GM18507 (cell line): Measurements from ENCODE around the gene KCNG3.

Experiments used
- DNase-seq: peaks from one replicate; pipeline ENCODE4 v3.0.0; 2011; ENCODE audit warnings: low read depth; ENCODE audit not compliant: insufficient read length; ENCODE audit errors: extremely low spot score
- FAIRE-seq: peaks from 2 replicates; lab custom pipeline; 2011; peaks lifted over from hg19 to GRCh38; lab: Jason Lieb, UNC

Gene KCNG3

DNA sequence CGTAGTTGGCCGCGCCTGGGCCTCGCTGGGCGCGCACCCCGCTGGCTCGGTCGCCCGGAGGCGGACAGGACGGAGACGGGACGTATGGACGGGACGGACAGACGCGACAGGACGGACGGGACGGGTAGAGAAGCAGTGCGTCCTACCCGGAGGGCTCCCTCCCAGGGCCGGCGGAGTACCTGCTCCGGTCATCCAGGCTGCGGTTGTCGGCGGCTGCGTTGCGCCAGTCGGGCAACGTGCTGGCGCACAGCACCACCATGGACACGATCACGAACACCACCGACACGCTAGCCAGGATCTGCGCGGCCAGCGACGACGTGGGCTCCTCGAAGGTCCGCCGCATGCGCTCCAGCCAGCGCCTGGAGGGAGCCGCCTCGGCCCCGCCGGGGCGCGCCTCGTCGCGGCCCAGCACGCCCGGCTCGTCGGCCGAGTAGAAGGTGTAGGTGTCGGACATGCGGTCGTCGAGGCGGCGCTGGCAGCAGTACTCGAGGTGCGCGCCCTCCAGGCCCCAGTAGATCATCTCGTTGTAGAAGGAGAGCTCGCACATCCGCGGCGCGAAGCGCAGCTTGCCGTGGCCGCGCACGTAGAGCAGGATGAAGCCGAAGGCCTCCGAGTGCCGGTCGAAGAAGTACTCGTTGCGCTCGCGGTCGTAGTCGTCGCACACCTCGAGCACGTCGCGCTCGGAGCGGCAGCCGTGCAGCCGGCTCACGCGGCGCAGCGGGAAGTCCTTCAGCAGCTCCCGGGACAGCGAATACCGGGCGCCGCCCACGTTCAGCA is 903 bp downstream of the KCNG3 start:
- DNase-seq (no peak), FAIRE-seq (no peak)

DNA sequence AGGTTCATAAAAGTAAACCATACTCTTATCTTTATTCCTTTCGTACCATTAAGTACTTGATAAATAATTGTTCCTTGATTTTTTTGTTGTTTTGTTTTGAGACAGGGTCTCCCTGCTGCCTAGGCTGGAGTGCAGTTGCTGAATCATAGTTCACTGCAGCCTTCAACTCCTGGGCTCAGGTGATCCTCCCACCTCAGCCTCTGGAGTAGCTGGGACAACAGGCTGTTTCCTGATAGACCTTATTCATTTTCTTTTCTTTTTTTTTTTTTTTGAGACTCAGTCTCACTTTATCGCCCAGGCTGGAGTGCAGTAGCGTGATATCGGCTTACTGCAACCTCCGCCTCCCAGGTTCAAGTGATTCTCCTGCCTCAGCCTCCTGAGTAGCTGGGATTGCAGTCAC is 5.5 kb downstream of the KCNG3 start:
- FAIRE-seq (no peak), DNase-seq (no peak)

DNA sequence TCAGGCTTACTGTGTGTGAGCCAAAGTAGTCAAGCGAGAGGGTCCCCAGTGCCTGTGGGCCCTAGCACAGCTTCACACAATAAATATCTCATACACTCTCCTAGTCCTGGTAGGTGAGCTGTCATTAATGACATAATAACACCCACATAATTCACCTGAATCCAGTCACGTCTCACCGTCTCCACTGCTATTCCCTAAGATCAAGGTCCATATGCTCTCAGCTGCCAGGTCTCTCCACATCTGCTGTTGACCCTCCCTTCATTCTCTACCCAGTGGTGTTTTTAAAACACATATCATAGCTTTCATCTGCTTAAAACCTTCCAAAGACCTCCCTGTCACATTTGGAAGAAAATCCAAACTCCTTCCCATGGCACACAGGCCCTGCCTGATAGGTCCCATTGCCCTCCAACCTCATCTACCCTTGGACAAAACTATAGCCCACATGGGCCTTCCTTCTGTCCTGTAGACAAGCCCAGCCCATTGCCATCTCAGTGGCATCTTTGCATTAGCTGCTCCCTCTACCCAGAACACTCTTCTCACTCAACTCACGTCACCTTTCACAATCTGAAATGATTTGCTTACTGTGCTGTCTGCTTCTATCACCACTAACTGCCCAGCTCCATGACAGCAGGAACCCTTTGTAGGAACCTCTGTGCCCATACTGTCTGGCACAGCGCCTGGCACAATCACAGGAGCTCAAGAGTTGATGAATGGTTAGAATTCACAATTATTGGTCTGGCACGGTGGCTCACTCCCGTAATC is 7.5 kb downstream of the KCNG3 start:
- FAIRE-seq (no peak), DNase-seq (no peak)

DNA sequence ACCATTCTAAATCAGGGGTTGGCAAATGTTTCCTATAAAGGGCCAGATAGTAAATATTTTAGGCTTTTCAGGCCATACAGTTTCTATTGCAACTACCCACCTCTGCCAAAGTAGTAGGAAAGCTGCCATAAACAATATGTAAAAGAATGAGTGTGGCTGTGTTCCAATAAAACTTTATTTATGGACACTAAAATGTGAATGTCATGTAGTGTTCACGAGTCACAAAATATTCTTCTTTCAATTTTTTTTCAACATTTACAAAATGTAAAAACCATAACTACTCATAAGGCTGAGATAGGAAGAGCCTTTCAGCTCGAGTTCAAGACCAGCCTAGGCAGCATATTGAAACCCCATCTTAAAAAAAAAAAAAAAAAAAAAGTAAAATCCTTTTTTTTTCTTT is 13.4 kb downstream of the KCNG3 start:
- FAIRE-seq, result no peak
- no peak for DNase-seq

DNA sequence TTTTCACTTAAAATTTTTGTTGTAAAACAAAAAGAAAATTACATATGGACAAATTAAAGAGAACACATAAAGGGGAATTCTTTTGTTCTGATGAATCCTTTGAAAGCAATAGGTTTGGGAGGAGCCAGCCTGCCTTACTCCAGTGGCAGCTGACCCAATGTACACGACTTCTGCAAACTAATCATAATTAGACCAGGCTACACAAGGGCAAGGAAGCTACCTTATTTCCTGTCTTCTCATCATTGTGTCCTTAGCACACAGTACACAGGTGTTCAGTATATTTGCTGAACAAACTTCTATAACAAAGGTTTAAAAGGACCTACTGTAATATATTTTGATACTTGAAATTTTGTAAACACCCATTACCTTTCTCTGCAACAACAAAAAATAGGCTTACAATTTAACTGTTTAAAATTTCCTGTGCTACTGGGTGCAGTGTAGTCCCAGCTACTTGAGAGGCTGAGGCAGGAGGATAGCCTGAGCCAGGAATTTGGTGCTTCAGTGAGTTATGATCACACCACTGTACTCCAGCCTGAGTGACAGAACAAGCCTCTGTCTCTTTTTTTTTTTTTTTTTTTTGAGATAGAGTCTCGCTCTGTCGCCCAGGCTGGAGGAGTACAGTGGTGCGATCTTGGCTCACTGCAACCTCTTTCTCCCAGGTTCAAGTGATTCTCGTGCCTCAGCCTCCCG is 18.9 kb downstream of the KCNG3 start:
- no peak for FAIRE-seq
- DNase-seq, result no peak

DNA sequence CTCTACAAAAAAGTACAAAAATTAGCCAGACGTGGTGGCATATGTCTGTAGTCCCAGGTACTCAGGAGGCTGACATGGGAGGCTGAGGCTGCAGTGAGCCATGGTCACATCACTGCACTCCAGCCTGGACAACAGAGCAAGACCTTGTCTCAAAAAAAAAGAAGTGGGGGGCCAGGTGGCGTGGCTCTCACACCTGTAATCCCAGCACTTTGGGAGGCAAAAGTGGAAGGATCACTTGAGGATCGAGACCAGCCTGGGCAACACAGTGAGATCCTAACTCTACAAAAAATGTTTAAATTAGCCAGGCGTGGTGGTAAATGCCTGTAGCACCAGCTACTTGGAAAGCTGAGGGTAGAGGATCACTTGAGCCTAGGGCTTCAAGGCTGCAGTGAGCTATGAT is 23.1 kb downstream of the KCNG3 start:
- DNase-seq, result no peak
- no peak for FAIRE-seq

DNA sequence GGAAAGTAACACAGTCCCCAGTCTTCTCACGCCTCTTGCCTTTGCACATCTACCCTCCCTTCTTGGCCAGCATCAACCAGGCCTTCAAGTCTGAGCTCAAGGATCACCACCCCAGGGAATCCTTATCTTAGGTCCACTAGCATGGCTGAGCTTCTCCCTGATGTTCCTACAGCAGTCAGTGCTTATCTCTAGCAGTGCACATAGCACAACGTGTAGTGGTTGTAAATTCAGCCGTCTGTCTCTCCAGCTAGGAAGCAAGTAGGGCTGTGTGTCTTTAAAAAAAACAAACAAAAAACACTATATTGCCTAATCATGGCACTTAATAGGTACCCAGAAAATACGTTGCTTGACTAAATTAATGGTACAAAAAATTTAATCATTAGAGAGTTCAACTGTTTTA is 29.2 kb downstream of the KCNG3 start:
- no peak for DNase-seq
- no peak for FAIRE-seq

DNA sequence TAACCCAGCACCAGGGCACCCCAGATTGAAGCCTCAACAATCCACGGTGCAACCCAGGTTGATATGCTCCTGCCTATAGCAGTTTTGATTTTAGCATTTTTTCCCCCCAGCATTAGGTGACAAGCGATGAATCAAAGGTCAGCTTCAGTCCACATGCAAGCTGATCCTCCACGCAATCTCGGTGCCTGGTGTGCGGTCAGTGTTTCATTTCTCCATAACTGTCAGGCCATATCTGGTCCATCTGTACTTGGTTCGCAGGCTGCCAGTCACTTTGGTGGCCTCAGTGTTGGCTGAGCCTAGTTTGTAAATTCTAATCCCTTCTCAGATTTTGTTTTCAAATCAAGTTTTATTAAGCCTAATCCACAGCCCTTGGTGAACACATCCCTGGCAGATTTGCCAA is 30.2 kb downstream of the KCNG3 start:
- no peak for DNase-seq
- FAIRE-seq, result no peak

DNA sequence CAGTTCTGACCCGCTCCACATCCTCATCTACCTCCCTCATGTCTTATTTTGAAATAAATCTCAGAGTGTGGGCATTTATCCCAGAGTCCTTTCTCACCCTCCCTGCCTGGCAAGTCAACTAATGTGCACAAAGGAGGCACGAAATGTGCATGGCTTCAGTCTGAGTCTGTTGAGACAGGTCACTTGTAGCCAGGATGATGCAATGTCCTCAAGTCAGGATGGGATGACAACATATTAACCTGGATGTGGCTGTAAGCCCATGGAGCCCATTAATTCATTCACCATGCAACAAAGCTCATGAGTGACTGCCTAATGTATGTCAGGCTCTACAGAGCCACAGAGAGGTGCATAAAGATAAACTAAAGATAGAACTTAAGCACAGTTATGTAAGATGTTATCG is 34.5 kb downstream of the KCNG3 start:
- FAIRE-seq (no peak), DNase-seq (no peak)

DNA sequence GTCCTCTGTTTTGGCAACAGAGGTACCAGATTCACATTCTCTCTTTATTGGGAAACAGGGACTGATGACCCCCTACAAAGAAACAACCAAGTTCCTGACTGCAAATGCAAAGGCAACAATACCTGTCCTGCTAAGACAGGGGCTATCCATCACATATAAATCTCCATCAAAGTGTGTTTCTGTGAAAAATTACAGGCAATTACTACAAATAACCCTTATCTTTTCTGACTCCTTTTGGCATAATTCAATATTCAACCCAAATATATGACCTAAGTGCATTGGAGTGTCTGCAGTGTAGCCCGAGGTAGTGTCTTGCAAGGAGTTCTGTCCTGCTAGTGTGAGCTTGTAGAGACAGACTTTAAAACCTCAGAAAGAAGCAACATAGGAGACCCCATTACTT is 35.4 kb downstream of the KCNG3 start:
- FAIRE-seq, result no peak

DNA sequence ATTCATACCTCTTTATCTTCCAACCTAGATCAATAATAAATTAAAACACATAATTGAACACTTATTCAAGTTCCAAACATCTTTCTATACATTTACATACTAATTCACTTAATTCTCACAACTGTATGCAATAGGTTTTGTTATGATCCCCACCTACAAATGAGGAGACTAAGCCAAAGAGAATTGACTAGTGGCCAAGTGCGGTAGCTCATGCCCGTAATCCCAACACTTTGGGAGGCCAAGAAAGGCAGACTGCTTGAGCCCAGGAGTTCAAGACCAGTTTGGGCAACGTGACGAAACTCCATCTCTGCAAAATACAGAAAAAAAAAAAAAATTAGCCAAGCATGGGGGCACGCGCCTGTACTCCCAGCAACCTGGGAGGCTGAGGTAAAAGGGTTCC is 36.8 kb downstream of the KCNG3 start:
- DNase-seq, result no peak
- no peak for FAIRE-seq

More for the DNA sequence above, 35.4 kb downstream of the KCNG3 start:
- DNase-seq, result no peak

DNA sequence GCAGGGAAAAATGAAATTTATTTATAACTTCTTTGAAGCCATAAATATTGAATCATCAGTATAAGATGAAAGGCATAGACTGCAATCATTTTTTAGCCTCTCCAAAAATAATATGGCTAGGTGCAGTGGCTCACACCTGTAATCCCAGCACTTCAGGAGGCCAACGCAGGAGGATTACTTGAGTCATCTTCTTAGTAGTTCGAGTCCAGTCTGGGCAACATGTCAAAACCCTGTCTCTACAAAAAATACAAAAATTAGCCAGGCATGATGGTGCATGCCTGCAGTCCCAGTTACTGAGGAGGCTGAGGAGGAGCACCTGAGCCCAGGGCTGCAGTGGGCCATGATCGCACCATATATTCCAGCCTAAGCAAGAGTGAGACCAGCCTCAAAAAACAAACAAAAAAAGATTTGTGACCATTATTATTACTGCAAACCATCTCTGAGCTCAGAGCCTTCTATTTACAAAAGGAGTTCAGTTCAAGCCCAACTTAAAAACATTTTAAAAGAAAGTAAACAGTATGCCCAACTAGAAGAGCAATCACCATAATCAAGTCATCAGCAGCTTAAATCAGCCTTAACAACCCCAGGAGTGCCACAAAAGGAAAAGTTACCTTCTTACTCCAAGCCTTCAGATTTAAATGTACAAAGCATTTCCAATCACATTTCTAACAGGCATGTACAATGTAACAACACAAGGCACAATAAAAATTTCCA is 37.5 kb downstream of the KCNG3 start:
- FAIRE-seq, result no peak
- DNase-seq, result no peak

DNA sequence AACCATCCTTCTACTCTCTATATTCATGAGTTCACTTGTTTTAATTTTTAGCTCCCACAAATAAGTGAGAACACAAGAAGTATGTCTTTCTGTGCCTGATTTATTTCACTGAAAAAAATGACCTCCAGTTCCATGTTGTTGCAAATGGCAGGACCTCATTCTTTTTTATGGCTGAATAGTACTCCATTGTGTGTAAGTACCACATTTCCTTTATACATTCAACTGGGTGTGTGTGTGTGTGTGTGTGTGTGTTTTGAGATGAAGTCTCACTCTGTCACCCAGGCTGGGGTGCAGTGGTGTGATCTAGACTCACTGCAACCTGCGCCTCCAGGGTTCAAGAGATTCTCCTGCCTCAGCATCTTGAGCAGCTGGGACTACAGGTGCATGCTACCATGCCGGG is 41.2 kb downstream of the KCNG3 start:
- no peak for FAIRE-seq

DNA sequence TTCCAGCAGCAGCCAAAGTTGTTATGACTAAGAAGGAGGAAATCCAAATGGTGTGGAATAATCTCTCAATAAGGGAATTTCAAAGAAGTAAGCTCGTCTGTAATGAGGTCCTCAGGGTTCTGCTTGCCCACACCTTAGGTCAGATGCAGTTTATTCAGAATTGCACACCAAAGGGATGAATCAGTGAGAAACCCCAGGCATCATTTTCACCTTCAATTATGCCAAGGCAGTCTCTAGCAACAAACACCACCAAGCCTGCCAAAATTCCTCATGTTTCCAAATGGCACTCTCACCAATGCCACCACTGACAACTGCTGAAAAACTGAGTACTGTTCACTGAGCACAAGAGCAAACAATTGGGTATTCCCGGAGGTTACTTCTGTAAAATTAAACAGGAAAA is 43.6 kb downstream of the KCNG3 start:
- DNase-seq, result no peak
- FAIRE-seq, result no peak

More for the DNA sequence above, 41.2 kb downstream of the KCNG3 start:
- no peak for DNase-seq

DNA sequence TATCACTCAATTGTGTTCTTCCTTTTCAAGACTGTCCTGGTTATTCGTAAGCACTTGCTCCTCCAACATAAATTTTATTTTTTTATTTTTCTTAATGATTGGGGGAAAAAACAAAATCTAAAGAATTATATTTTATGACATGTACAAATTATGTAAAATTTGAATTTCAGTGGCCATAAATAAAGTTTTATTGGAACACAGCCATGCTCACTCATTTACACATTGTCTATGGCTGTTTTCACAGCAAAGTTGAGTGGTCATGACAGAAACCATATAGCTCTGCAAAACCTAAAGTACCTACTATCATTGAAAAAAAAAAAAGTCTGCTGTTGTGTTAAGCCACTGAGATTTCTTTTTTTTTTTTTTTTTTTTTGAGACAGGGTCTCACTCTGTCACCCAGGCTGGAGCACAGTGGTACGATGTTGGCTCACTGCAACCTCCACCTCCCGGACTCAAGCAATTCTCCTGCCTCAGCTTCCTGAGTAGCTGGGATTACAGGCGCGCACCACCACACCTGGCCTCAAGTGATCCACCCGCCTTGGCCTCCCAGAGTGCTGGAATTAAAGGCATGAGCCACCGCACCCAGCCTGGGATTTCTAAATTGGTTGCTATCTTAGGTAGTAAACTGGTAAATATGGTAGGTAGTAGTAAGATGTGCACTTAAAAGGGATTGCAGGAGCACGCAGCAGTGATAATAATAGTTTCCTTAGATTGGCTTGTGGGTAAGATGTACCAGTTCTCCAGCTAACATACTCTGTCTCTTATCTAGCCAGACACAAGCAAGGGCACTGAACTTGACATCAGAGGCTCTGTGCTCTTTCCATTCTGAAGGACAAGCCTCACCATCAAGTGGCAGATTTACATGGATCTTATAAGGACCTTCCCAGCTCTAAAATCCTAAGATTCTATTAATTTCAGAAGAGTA is 44.4 kb downstream of the KCNG3 start:
- FAIRE-seq, result no peak

DNA sequence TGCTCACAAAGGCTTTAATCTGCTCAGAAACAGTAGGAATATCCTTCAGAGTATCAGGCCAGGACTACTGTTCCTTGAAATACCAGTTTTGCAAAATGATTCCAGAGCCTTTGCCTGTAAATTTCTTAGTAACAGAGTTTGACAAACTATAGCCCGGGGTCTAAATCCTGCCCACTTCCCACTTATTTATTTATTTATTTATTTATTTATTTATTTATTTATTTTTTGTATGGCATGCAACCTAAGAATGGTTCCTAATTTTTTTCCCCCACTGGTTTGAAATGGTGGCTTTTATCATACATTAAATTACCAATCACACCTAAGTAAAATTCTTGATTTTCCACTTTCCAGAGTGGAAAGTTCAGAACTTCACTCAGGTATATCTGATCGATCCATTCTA is 45.6 kb downstream of the KCNG3 start:
- no peak for FAIRE-seq
- DNase-seq, result no peak

More for the DNA sequence above, 44.4 kb downstream of the KCNG3 start:
- DNase-seq, result no peak

DNA sequence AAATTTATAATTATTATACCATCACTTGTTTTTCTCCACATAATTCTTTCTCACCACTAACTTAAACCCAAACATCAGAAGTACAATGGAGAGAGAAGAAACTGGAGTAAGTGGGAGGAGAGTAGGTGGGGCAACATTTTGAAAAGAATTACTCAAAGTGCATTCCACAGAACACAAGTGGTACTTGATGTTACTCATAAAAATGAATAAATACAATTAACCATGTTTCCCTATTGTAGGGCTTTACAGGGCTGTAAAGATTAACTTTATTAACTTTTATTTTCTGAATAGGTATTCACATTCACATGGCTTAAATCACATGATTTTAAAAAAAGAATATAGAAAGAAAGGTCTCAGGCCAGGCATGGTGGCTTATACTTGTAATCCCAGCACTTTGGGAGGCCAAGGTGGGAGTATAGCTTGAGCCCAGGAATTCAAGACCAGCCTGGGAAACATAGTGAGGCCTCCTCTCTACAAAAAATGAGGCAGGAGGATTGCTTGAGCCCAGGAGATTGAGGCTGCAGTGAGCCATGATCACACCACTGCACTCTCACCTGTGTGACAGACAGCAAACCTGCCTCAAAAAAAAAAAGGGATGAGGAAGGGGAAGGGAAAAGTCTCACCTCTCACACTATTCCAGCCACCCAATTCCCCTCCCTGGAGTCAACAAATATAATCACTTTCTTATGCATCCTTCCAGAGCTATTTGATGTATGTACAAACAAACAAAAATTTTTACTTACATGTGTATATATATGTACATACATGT is 47.1 kb downstream of the KCNG3 start:
- no peak for DNase-seq
- FAIRE-seq, result no peak

DNA sequence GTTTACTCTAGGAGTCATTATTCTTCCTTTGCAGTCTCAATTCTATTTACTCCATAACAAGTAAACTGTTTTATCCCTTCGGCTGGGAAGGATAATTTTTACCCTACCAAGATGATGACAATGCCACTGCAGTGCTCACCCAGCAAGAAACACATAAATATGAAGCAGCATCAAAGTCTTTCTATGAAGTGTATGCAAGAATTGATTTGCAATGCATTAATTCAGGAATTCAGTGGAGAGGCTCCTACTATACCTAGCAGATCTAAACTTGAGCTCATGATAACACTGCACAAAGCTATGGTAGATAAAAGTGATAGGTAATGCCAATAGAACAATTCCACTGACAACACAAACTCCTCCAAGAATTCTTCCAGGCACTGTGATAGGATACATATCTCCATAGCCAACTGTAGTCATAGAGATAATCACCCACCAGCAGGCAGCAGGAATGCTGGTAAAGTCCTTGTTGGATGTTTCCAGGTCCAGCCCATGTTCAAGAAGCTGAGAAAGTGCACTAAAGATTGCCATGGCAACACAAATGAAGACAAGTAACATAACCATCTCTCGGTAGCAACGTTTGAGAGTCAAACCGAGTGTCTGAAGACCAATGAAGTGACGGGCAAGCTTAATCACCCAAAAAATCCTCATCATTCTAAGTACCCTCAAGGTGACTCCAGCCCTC is 49.9 kb downstream of the KCNG3 start:
- DNase-seq (no peak), FAIRE-seq (no peak)
